GM10266 (cell line): ENCODE results near the gene FCF1.

Experiments
- DNase-seq: peaks from one replicate; pipeline ENCODE4 v3.0.0; 2012; ENCODE audit errors: extremely low spot score
- CTCF ChIP-seq: IDR thresholded peaks from 2 replicates; pipeline ENCODE4 v1.5.1; 2012; ENCODE audit warnings: mild to moderate bottlenecking, low read depth; ENCODE audit not compliant: control insufficient read depth, insufficient read depth; ENCODE audit errors: missing control alignments

The FCF1 gene

GRCh38 chr14:74763803-74764531 is 51.0 kb downstream of the FCF1 start:
- TF ChIP-seq CTCF, result no peak
- no peak for DNase-seq

- no peak for DNase-seq
- TF ChIP-seq CTCF, result no peak
Measured at GRCh38 chr14:74765721-74766120, 52.8 kb downstream of the FCF1 start.

- no peak for TF ChIP-seq CTCF
- DNase-seq, result no peak
Measured at GRCh38 chr14:74771399-74771798, 58.5 kb downstream of the FCF1 start.

DNA sequence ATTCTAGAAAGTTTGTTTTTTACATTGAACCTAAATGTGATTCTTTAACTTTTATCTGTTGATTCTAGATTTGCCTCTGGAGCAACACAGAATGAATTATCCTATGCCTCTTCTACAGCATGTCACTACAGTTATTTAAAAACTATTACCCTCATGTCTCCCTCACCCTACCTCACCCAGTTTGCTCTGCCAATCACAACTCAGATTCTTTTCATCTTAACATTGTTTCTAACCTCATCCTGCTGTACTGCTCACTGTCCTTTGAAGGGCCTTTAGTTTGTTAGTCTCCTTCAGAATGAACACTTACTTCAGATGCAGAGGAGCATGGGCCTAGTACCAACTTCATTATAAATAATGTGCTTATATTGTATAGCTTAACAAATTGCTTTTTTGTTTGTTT is 71.7 kb downstream of the FCF1 start:
- no peak for DNase-seq
- no peak for TF ChIP-seq CTCF

DNA sequence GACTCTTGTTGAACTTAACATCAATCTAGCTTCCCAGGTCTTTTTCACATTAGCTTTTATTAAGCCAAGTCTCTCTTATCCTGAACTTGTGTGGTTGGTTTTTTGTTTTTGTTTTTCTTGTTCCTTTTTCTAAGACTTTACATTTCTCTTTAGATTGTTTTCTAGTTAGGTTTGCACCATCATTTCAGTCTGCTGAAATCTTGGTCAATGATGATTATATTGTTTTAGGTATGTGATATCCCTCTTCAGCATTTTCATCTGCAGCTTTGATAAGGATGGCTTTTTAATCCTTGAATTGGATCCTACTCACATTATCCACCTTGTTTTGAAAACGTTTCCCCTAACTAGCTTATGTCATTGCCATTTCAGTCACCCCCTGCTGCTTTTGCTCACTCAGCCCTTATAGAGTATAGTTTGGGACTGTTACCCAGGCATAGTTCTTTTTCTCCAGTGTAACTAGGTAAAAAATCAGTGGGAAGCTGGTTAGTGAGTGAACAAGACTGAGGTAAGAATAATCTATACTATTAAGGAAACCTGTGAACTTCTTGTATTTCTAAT is 72.2 kb downstream of the FCF1 start:
- DNase-seq, result no peak
- TF ChIP-seq CTCF, result no peak

GRCh38 chr14:74786796-74787315 is 73.9 kb downstream of the FCF1 start:
- no peak for DNase-seq
- no peak for TF ChIP-seq CTCF
